Measurements from ENCODE around the gene PRDX2.
"Not testable (repeated sequence)": the region's sequence is repeated elsewhere in the genome, so short reads cannot be mapped to it uniquely, and the experiment has no call there.

Gene PRDX2

DNA sequence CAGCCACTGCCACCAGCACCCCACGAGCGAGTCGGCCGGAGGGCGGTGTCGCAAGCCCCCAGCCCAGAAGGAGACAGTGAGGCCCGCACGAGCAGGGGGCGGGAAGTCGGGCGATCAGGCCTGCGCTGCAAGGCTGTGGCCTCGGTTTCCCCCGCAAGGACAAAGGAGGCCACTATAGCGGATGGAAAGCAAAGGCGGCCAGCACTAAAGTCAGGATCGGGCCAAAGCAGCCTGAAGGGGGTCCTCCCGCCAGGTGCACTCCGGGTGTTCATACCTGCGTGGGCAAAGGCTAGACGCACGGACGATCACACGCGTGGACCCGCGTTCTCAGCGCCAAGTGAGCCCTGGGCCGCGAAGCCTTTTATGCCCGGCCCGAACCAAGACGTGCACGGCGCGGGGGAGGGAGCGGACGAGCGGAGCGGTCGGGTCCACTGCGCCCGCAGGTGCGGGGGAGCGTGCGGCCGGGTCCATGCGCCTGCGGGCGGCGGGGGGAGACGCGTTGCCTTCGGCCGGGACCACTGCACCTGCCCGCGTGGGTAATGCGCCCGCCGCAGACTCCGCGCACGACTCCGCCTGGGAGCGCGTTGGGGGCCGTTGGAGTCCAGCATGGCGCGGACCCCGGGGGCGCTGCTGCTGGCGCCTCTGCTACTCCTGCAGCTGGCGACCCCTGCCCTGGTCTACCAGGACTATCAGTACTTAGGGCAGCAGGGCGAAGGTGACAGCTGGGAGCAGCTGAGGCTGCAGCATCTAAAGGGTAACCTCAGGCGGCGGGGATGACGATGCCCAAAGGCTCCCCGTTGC lies at the start of gene PRDX2, which contains the start of gene THSD8:
TSS of gene PRDX2 (minus strand) at position 335 of the 801 bp plus-strand sequence. CDS start 539 bp downstream, outside the sequence.
TSS of gene THSD8 (plus strand) at position 604 of the 801 bp plus-strand sequence. CDS start at position 607, 3 bp downstream.
- DNase-seq, result peak; percentile 83

DNA sequence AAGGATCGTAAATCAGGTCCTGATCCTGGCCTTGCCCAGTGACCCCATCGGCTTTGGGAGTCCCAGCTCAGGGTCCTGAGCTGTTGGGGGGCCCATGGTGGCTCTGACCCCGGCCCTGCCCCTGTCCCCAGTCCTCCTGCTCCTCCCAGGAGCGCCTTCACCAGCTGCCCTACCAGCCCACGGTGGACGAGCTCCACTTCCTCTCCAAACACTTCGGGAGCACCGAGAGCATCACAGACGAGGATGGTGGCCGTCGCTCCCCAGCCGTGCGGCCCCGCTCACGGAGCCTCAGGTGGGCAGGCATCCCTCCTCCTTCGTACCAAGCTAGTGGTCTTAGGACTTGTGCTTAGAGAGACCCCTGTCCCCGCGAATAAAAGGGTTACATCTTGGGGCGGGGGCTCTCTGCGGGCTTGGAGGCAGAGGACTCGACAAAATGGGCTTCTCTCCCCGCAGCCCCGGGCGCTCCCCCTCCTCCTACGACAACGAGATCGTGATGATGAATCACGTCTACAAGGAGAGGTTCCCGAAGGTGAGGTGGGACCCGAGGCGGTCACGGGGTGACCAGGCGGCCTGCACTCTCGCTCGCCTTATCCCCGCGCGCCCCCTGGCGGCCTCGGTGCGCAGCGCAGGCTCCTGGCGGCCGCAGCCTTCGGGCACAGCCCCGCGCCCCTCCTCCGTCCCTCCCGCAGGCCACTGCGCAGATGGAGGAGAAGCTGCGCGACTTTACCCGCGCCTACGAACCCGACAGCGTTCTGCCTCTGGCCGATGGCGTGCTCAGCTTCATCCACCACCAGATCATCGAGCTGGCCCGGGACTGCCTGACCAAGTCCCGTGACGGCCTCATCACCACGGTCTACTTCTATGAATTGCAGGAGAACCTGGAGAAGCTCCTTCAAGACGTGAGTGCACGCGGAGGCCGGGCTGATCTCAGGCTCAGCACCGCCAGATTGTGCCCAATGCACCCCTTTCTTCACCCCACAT lies 45.8 kb upstream of the PRDX2 start:
- peak; percentile 83 for DNase-seq

DNA sequence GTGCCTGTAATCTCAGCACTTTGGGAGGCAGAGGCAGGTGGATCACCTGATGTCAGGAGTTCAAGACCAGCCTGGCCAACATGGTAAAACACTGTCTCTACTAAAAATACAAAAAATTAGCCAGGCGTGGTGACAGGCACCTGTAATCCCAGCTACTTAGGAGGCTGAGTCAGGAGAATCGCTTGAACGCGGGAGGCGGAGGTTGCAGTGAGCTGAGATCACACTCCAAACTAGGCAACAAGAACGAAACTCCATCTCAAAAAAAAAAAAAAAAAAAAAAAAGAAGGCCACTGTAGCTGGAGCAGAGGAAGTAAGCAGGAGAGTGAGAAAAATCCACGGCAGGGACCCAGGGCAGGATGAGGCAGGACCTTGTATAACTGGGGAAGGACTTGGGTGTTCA lies 45.0 kb upstream of the PRDX2 start:
- not testable (repeated sequence) for DNase-seq

DNA sequence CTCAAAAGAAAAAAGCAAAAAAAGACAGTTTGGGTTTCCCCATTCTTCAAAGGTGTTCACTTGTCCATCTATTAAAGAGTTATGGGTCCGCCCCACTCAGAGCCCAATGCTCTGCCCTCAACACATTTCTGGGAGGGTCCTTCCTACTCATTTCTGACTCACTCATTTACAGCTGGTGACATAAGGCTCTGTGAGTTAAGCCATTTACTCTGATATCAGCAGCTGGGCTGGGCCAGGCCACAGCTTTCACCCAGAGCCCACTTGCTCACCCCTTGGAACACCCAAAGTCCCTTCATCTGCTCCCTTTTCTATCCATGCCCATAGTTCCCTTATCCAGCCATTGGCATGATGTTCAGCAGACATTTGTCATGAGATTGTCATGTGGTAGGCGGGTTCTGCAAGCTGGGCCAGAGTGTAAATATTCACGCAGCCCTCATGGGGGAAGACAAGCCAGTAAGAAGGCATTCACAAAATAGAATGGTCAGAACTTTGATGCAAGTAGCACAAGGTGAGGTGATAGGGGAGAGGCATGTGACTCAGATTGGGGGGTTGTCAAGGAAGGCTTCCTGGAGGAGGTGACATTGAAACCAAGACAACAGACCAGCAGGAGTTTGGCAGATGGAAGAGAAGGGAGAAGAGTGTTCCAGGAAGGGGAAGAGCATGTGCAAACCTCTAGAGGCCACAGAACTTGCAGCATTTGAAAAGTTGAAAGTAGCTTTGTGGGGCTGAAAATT lies 42.6 kb upstream of the PRDX2 start:
- DNase-seq, result no peak

DNA sequence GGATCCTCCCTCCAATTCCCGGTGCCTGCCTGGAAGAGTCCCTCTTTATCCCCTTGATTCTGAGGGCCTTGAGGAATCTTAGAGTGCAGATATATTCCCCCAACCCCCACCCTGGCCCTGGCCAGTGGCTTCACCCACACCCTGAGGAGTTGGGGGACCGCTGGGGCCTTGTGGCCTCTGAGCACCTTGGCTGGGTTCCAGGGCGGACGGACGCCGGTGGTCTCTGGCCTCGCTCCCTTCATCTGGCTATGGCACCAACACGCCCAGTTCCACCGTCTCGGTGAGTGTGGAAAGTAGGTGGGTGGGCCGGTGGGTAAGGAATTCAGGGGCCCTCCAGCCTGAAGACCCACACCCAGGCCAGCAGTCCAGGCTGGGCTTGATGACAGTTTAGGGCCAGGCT lies 41.7 kb upstream of the PRDX2 start:
- no peak for DNase-seq

DNA sequence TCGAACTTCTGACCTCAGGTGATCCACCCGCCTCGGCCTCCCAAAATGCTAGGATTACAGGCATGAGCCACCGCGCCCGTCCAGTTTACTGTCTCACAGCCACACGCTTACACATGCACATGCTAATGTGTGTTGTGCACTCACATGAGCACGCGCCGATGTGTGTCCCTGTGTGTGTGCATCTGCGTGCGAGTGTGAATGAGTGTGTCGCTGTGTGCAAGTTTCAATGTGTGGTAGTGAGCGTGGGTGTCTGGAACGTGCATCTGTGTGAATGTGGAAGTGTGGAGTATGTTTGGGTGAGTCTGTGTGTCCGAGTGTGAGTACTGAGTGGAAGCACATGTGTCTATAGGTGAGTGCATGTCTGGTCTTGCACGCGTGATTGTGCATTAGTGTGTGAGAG lies 40.9 kb upstream of the PRDX2 start:
- DNase-seq, result no peak

DNA sequence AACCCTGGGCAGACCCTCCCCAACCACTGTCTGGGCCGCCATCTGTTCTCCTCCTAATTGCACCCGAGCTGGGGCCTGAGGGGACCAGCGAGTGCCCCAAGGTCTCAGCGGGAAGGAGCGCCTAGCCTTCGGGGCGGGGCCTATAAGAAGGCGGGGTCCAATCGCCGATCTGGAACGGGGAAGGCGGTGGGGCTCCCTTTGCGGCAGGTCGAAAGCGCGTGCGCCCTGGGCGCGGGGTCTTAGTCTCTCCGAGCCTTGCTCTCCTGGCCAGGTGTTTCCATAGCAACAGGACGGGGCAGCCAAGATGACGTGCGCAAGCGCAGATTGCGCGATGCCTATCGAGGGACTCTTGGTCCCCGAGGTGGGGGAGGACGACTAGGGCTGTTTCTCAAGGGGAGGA lies 39.5 kb upstream of the PRDX2 start:
- no peak for DNase-seq

DNA sequence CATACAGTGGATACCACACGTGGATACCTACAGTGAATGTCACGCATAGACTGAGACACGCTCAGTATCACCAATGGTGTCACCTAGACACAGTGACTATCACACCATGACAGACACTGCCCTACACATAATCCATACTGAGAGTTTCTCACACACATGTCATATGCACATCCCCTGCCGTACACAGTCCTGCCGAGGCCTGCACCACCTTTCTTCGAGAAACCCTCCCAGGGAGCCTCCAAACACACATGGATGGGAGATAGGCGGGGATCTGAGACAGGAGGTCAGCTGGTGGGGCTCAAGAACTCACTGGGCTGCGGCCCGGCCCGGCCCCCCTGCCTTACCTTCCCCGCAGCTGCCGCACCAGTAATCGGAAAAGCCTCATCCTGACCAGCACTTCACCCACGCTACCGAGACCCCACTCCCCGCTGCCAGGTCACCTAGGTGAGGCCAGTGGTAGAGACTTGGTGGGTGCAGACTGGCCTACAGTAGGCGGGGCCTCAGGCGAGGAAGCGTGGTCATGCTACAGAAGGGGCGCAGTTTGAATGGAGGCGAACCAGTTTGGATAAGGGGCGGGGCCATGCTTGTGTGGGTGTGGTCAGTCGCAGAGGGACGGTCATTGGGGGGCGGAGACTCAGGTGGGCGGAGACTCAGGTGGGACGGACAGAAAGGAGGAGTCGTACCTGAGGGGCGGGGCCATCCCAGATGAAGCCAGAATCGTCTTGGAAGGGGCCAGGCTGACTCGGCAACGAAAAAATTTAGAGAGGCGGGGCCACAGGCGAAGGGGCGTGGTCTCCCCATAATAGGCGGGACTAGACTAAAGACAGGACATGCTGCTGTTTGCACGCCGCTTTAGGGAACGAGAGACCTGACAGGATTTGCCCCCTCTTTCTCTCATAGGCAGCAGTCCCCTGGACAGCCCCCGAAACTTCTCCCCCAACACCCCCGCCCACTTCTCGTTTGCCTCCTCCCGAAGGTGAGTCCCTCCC lies 38.8 kb upstream of the PRDX2 start:
- peak; percentile 41 for DNase-seq

DNA sequence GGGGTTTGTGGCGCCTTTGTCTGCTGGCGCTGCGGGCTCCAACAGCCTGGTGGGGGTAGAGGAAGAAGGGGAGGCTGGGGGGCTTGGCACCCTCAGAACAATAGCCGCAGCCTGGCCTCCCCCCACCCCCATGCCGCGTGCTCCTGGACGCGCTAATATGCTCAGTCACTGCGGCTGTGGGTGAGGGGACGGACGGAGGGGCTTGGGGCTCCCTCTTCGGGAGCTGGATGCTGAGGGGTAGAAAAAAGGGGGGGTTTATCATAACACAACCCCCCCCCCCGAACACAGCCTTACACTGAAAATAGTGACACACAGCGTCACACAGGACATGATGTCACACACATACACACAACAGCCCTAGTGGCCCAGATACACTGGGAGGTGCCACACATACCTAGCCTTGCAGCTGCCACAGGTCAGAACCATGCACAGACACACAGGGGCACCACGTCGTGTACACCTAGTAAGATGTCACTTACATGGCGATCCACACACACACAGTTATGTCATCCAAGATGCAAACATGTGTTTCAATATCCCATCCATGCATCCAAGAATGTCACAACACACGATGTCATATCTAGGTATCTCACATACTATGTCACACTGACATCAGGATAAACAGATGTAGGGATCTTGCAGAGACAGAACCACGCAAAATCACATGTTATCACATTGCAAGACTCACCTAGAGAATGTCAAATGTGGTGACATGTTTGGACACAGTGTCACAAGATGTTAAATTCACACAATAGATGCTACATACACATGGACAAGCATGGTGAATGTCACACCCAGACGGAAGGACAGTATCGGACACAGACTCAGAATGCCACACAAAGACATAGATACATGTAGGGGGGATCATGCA lies 37.5 kb upstream of the PRDX2 start:
- DNase-seq, result peak; percentile 38

DNA sequence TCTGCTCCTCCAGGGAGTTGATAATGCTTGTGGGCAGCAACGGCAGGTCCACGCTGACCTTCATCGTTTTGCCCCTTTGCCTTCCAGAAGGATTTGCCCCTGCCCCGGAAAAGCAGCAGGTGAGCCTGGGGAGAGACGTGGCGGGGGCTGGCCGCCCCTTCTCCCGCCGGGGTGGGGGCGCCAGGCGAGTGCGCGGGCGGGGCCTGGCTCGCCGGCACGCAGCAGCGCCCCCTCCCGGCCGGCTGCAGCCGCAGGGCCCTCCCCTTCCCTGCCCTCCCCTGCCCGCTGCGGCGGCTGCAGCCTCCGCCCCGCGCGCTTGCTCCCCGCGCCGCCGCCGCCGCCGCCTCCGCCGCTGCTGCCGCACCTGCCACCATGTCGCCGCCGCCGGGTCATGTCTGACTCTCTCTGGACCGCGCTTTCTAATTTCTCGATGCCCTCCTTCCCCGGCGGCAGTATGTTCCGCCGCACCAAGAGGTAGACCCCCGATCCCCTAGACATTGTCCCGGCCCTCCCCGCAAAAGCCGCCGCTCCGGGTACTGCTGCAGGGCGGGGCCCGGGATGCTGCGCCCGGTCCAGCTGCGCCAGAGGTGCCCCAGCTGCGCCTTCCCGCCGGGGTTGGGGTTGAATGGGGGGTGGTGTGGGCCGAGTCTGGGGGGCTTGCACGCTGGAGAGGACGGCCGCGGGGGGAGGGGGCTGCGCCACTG lies 36.7 kb upstream of the PRDX2 start, which contains the start of gene MAST1:
TSS of gene MAST1 (plus strand) at position 334 of the 704 bp plus-strand sequence. CDS start at position 392, 58 bp downstream.
- DNase-seq, result peak; percentile 59

DNA sequence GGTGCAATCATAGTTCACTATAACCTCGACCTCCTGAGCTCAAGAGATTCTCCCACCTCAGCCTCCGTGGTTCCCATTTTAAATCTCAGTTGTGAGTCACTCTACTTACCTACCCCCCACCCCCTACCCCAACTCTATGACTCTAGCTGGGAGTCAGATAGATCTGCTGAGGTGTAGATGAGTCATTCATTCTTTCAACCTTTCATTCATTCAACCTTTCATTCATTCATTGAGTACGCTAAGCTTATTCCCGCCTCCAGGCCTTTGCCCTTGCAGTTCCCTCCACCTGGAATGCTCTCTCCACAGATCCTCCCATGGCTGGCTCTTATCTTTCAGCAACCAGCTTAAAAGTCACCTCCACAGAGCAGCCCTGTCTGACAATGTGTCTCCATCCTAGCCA lies 35.6 kb upstream of the PRDX2 start:
- no peak for DNase-seq

DNA sequence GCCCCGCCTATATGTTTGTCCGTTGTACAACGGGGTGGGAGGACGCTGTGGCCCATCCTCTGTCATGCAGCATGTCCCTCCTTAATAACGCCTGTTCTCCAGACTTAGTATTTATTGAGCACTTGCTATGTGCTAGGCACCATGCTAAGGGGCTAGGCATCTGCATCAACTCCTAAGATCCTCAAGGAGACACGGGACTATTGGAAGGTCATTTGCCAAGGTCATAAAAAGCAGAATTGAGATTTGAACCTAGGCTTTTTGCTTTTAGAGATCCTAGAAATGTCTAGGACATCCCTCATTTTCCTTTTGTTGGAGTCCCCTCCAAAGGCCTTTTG lies 34.9 kb upstream of the PRDX2 start:
- no peak for DNase-seq

DNA sequence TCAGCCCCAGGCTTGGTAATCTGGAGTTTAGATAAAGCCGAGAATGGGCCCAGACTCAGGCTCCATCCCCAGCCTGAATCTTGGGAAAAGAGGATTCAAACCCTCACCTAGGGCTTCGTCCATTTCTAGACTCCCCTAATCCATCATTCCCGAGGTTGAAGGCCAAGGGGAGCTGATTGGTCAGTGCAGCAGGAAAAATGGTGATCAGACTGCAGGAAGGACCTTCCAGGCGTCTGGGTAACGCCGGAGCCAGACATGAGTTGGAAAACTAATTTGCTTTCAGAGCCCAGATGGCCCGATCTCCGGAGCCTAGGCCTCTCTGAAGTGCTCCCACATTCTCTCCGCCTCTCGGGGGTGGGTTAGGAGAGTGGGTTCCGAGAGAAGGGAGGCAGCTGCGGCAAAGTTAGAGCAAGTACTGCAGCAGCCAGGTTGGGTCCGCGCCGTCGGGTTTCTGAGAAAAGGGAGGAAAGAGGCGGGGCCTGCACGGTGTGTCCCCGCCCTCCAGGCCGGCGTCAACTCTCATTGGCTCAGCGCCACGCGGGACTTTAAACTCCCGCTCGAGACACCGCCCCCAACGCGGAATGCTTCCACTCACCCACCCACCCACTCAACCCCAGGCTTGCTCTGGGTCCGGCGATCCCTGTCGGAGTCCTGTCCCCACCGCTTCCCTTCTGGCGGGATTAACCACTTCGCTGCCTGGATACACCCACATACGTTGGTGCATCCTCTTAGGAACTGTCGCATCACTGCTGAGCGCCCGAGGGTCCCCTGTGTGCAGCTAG lies 33.6 kb upstream of the PRDX2 start:
- no peak for DNase-seq

DNA sequence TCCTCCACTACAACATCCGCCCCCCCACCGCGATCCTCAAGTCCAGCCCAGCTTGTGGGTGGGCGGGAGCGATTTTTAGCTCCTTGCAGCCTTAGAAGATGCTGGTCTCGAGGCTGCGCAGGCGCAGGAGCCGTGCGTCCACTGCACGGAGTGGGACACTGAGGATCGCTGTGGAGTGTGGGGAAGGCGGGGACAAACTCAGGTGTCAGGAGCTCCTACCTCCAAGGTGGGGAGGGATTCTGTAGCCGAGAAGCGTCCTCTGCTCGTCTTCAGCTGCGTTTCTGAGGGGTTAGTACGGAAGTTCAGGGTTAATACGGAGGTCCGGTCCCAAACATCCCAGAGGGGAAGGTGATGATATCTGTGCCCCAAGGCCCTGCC lies 33.0 kb upstream of the PRDX2 start, which contains the start of gene RTBDN:
TSS of gene RTBDN (minus strand) at position 14 of the 378 bp plus-strand sequence. CDS start 4,600 bp downstream, outside the sequence.
- DNase-seq, result no peak

DNA sequence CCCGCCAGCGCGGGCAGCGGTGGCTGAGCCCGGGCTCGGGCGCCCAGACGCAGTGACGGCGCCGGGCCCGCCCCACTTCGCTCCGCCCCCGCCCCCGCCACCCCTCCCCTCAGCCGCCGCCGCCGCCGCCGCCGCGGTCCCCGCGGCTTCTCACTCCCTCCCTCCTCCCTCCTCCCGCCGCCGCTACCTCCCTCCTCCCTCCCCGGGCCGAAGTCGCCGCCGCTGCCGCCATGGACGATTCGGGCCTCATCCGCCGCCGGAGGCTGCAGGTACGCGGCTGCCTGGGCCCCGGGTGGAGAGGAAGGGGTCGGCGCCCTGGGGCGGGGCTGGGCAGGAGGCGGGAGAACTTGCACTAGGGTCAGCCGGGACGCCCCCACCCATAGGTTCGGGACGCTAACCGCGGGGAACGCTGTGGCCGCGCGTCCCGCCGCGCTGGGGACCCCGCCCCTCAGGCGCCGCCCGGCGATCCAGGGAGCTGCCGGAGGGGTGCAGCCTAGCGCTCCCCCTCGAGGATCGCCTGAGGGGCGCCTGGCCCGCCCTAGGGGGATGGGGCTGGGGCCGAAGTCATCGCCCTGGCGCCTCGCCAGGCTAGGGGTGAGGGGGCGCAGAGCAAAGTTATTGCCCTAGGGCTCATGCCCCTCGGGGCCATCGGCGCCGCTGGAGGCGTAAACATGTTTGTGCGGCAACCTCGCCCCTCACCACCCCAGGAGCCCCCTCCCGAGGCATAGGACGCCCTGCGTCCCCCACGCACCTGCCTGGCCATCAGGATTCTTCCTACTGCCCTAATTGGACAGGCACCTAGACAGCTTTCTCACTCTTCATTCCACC lies 32.4 kb upstream of the PRDX2 start:
- peak; percentile 65 for DNase-seq

DNA sequence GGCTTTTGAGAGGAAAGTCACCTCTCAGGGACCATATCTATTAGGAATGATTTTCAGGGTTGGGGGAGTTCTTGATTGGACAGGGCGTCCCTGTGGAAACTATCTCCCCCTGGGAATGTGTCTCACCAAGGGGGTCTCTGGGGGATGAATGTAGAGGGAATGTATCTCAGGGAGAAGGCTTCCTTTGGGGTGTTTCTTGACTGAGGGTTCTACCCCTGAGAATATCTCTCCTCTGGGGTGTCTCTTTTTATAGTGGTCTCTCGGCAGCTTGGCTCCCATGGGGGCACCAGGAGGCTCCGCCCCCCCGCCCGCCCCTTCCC lies 31.8 kb upstream of the PRDX2 start:
- DNase-seq, result no peak

DNA sequence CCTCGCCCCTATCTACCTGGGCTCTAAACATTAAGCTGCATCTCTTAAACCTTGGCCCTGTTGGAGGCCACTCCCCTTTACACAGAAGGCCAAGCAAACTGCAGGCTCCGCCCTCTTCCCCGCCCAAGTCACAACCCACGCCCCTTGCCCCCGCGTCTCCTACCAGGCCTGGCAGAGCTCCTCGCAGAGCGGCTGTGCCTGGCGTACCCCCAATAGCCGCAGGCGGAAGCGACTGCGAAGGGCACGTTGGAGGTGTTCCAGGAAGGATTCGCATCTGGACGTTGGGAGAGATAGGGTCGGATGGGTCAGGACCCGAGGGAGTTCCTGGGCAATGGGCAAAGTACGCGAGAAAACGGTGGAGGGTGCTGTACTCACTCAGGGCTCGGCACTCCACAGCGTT lies 26.9 kb upstream of the PRDX2 start:
- DNase-seq, result peak; percentile 23

Data from CD4-positive, alpha-beta T cell treated with Interleukin-12 subunit alpha and Interleukin-12 subunit beta, for 1 hour (primary cell).